ENCODE measurements around the gene UFD1. TPM values are rescaled to one million over a fixed set of nuclear protein-coding genes. Genes with fewer than 3 reads are reported as not detected.
"Not testable (repeated sequence)": the region's sequence is repeated elsewhere in the genome, so short reads cannot be mapped to it uniquely, and the experiment has no call there.

Gene UFD1
- total RNA-seq, 2 experiments from 2014 or later: 80.1 to 111 TPM

DNA sequence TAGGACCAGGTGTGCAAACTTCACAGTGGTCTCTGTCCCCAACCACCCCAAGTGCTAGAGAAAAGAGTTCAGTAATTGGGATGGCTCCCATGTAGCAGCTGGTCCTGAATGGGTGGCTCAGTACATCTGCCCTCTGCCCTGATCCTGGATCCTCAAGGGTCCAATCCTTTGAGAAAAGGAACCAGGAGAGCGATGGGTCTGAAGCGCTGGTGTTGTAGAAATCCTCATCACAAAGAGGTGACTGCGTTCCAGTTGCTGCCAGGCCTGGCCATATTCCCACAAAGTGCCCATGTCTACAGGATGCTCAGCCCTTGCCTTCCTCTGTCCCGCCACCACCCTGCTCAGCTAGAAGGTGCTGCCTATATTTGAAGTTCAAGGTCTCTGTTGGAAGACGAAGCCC, 25.3 kb downstream of the UFD1 start:
- Mint-ChIP-seq H3K27ac (no peak overlapping the region), H3K36me3 (peaks cover 31% of the 10 kb centered on the region)
- CTCF ChIA-PET: interaction anchor here (1.5 kb wide), 1 partner anchor 14 kb away, joined by 3 read pairs; no protein-coding TSS in a partner anchor

DNA sequence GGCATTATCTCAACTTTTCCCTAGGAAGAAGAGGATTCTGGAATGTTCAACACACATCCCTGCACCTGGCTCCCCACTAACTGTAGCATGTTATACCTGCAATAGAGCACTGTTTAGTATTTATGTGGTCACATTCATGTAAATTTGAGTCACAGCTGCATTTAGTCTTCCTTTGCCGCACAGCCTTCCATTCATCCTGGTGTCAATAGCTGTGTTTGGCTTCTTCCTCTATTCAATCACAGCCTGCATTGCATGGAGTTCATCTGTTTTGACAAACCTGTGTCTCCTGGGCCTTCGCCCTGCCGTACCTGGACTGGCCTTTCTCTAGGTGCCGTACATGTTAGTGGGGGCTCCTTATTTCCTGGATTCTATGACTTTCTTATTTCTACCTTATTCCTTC, 27.4 kb downstream of the UFD1 start:
- peaks cover 27% of the 10 kb centered on the region for H3K36me3 Mint-ChIP-seq
- CTCF ChIA-PET: interaction anchor here (0.9 to 1.9 kb wide), 5 partner anchors 21 to 307 kb away, joined by 3 to 5 read pairs (median 3); partner anchors contain the start of genes ESS2 and HIRA
- ATAC-seq (no peak), DNase-seq (no peak)
- H3K27ac Mint-ChIP-seq: no peak overlapping the region
- H3K27me3 Mint-ChIP-seq: no peaks in the 10 kb centered on the region
- peaks cover 21% of the 10 kb centered on the region for H3K4me1 Mint-ChIP-seq
- H3K4me3 Mint-ChIP-seq: no peak overlapping the region
- no peaks in the 10 kb centered on the region for H3K9me3 Mint-ChIP-seq (ENCODE audit: low read depth)

More for the DNA sequence above, 25.3 kb downstream of the UFD1 start:
- no peaks in the 10 kb centered on the region for H3K27me3 Mint-ChIP-seq
- no peak overlapping the region for H3K4me3 Mint-ChIP-seq
- DNase-seq (no peak), ATAC-seq (no peak)
- H3K4me1 Mint-ChIP-seq: peaks cover 10% of the 10 kb centered on the region
- H3K9me3 Mint-ChIP-seq (ENCODE audit: low read depth): no peaks in the 10 kb centered on the region

DNA sequence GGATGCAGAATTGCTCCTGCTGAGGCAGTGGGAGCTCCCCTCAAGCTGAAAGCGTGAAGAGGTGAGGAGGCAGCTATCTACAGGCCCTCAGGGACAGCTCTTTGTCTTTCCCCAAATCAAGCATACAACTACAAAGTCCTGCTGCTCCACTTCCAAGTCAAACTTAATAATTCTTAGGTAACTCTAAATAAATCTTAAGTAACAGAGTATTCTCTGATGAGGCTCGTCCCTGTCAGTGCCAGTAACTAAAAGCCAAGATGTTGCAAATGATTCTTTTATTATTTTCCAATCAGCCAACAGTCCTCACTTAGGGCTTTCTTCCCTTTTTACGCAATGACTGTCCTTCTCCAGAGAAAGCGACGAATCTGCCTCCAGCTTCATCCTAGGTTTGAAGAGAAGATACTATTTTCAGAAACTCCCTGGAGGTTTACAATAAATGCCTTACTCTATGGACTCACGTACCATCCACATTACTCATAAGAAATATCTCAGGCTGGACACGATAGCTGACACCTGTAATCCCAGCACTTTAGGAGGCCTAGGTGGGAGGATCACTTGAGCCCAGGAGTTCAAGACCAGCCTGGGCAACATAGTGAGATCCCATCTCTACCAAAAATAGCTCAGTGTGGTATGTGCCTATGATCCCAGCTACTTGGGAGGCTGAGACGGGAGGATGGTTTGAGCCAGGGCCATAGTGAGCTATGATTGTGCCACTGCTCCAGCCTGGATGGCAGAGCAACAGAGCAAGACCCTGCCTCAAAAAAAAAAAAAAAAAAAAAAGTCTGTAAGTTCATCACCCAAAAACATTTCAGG, 28.4 kb downstream of the UFD1 start:
- H3K27me3 Mint-ChIP-seq: no peaks in the 10 kb centered on the region
- H3K27ac Mint-ChIP-seq: no peak overlapping the region
- DNase-seq (no peak), ATAC-seq (no peak)
- no peaks in the 10 kb centered on the region for H3K9me3 Mint-ChIP-seq (ENCODE audit: low read depth)
- CTCF ChIA-PET: interaction anchor here (0.7 to 1.9 kb wide), 6 partner anchors 20 to 715 kb away, joined by 3 to 5 read pairs (median 3); partner anchors contain the start of genes ESS2 and HIRA
- H3K4me1 Mint-ChIP-seq: peaks cover 26% of the 10 kb centered on the region
- peaks cover 22% of the 10 kb centered on the region for H3K36me3 Mint-ChIP-seq
- H3K4me3 Mint-ChIP-seq: no peak overlapping the region

DNA sequence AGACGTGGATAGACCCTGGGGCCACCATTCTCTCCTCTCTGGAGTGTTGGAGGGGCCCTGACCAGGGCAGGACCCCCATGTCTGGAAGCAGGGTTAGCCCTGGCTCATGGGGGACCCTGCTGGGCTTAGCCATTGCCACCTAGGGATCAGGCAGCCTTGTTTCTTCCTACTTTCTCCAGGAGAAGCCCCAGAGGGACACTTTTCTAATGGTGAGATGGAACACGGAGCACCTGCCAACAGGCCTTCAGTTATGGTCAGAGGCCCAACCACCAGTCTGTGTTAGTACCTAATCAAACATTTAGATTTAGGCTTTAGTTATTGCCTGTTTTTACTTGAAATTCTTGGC, 29.6 kb downstream of the UFD1 start:
- peaks cover 18% of the 10 kb centered on the region for H3K36me3 Mint-ChIP-seq
- CTCF ChIA-PET: no interaction called here

DNA sequence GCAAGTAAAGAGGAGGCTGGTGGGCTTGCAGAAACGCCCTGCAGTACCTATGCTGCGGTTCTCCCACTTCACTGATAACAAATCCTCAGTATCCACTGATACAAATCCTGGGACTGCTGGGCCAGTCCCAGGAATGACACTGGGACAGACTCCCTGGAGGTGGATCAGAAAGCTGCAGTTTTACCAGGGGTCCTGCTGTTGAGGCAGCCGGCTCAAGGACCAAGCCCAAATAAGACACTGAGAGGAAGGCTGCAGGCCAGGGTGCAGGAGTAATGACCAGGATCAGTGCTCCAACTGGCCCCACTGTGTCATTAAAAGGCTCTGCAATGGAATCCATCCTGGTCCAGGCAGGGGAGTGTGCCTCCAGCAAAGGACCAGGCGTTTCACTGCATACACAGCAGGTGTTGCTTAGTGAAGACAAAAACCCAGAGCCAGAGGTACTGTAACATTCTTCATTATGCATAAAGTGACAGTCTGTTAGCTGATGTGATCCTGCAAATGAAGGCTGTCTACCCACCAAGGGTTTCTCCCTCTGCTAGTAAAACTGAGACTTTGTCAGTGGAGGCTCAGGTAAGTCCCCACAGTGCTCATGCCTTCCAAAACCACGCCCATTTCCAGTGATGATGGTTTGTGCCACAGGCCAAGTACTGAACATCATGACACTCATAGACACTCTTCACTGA, 30.1 kb downstream of the UFD1 start:
- peaks cover 33% of the 10 kb centered on the region for H3K4me1 Mint-ChIP-seq
- H3K27ac Mint-ChIP-seq: peak overlapping the region; percentile 95
- CTCF ChIA-PET: no interaction called here
- peak overlapping the region; percentile 91 for H3K4me3 Mint-ChIP-seq
- no peaks in the 10 kb centered on the region for H3K27me3 Mint-ChIP-seq
- no peak for ATAC-seq
- no peaks in the 10 kb centered on the region for H3K9me3 Mint-ChIP-seq (ENCODE audit: low read depth)
- H3K36me3 Mint-ChIP-seq: peaks cover 15% of the 10 kb centered on the region
- DNase-seq: peak; percentile 71

More for the DNA sequence above, 29.6 kb downstream of the UFD1 start:
- ATAC-seq: no peak
- Mint-ChIP-seq H3K9me3 (ENCODE audit: low read depth) (no peaks in the 10 kb centered on the region), H3K27me3 (no peaks in the 10 kb centered on the region), H3K27ac (peak overlapping the region; percentile 47), H3K4me1 (peaks cover 33% of the 10 kb centered on the region), H3K4me3 (no peak overlapping the region)
- no peak for DNase-seq

DNA sequence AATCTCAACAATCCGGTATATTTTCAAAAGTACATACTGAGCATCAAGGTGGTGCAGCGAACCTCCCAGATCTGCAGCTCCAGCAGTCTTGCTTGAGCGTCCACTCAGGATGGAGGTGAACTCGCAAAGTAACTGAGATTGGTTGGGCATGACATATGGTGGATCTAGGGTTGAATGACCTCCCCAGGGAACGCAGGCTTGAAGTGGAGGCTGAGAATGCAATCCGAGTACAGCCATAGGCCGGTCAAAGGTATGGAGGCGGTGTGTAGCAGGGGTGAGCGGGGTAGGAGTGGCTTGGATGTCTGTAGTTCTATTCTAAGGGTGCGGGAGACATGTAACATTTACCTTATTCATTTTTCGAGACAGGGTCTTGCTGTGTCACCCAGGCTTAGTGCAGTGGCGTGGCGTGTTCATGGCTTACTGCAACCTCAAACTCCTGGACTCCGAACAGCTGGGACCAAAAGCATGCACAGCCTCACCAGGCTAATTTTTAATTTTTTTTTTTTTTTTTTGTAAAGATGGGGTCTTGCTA, 30.9 kb downstream of the UFD1 start:
- Mint-ChIP-seq H3K4me3 (peak overlapping the region; percentile 91), H3K9me3 (ENCODE audit: low read depth) (no peaks in the 10 kb centered on the region), H3K4me1 (peaks cover 33% of the 10 kb centered on the region), H3K36me3 (peaks cover 14% of the 10 kb centered on the region), H3K27me3 (no peaks in the 10 kb centered on the region), H3K27ac (peak overlapping the region; percentile 95)
- peak; percentile 24 for ATAC-seq
- DNase-seq: peak; percentile 57
- CTCF ChIA-PET: interaction anchor here (0.7 to 1.6 kb wide), 3 partner anchors 9 to 32 kb away, joined by 3 to 5 read pairs (median 4); partner anchors contain the start of gene CDC45

DNA sequence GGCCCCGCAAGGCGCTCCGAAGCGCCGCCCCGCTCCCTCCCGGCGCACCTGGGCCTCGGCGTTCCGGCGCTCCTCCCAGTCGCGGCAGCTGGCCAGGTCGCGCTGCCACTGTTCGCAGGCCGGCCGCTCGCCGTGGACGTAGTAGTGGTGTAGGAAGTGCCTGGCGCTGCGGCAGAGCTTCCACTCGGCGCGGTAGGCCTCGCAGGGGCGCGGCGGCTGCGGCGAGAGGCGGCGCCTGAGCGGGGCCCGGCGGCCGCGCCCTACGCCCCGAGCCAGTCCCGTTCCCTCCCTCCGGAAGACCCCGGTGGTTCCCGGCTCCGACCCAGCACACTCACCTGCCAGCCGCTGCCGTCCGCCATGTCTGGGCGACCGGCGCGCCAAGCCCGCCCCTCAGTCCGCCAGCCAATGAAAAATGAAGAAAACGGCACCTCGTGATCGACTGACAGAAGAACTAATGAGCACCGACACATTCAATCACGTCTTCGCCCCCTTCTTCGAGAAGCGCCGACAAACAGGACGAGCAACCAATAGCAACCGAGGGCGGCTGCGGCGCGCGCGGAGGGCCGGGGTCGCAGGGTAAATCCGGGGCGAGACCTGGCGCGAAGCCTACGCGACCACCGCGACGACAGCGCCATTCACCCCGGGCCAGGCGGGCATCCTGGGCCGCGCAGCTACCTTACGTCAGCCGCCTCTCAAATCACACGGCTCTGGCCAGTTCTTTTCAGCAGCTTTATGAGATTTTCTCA, 31.5 kb downstream of the UFD1 start, which contains the start of gene C22orf39:
C22orf39 (minus strand) TSS at position 382 of the 746 bp plus-strand sequence; CDS start at position 359, 23 bp downstream.
- DNase-seq (peak; percentile 94), ATAC-seq (peak; percentile 95)
- no peaks in the 10 kb centered on the region for H3K9me3 Mint-ChIP-seq (ENCODE audit: low read depth)
- CTCF ChIA-PET: interaction anchor here (0.7 to 3.1 kb wide), 5 partner anchors 10 to 54 kb away, joined by 3 to 11 read pairs (median 4); partner anchors contain the start of gene CDC45
- H3K4me1 Mint-ChIP-seq: peaks cover 33% of the 10 kb centered on the region
- H3K4me3 Mint-ChIP-seq: peak within 1 kb of the TSS; percentile 91
- peak within 1 kb of the TSS; percentile 95 for H3K27ac Mint-ChIP-seq
- H3K36me3 Mint-ChIP-seq: peaks cover 17% of the 10 kb centered on the region
- H3K27me3 Mint-ChIP-seq: no peaks in the 10 kb centered on the region

DNA sequence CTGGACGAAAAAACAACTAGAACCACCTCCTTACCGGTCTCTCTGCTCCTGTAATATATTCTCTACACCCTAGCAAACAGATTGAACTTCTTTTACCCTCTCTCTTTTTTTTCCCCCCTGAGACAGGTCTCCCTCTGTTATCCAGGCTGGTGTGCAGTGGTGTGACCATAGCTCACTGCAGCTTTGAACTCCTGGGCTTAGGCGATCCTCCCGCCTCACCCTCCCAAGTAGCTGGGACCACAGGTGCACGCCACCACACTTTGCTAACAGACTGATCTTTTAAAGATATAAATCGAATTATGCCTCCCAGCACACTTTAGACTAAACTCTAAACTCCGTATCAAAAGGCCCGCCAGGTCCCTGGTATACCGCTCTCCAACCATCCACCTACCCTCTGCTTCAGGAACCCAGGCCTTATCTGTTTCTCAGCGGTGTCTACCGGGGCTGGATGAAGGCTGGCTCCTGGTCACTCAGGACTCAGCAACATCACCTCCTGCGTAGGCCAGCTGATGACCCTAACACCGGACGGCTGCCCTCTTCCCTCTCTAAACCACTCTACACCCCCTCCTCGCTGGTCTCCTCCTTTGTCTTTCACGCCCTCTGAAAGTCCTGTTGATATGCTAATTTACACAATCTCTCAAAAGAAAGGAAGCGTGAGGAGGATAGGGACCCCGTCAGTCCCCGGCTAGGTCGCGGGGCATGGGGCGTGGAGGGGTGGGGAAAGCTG, 32.2 kb downstream of the UFD1 start:
- Mint-ChIP-seq H3K4me3 (peak overlapping the region; percentile 91), H3K27me3 (no peaks in the 10 kb centered on the region), H3K36me3 (peaks cover 19% of the 10 kb centered on the region), H3K9me3 (ENCODE audit: low read depth) (no peaks in the 10 kb centered on the region), H3K4me1 (peaks cover 33% of the 10 kb centered on the region), H3K27ac (peak overlapping the region; percentile 80)
- CTCF ChIA-PET: interaction anchor here (0.7 to 3.1 kb wide), 5 partner anchors 10 to 268 kb away, joined by 4 to 11 read pairs (median 5); partner anchors contain the start of genes CDC45 and SLC25A1
- no peak for ATAC-seq
- no peak for DNase-seq

DNA sequence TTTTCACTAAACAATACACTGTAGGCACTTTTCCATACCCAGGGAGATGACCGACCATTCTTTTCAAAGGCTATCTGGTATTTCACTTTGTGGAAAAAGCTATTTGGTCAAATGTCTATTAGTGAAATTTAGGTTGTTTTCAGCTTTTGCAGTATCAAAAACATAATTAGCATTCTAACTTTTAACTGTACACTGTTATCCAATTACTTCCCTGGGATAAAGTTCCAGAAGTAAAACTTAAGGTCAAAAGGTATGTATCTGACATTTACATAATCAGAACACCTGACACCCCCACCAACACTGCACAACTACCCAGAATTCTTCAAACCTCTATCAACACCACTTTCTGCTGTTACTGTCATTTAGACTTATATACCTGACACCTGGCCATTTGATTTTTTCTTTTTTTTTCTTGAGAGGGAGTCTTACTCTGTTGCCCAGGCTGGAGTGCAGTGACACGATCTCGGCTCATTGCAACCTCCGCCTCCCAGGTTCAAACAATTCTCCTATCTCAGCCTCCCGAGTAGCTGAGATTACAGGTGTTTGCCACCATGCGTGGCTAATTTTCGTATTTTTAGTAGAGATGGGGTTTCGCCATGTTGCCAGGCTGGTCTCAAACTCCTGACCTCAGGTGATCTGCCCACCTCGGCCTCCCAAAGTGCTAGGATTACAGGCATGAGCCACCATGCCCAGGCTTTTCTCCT, 33.6 kb downstream of the UFD1 start:
- ATAC-seq; H3K27me3 Mint-ChIP-seq; H3K9me3 Mint-ChIP-seq (ENCODE audit: low read depth); DNase-seq: not testable (repeated sequence)
- CTCF ChIA-PET: interaction anchor here (1.2 to 3.1 kb wide), 4 partner anchors 12 to 301 kb away, joined by 6 to 11 read pairs (median 6); partner anchors contain the start of genes ESS2, HIRA, MRPL40 and SLC25A1
- peak overlapping the region; percentile 13 for H3K4me3 Mint-ChIP-seq
- H3K36me3 Mint-ChIP-seq: peaks cover 19% of the 10 kb centered on the region
- H3K4me1 Mint-ChIP-seq: peaks cover 33% of the 10 kb centered on the region
- H3K27ac Mint-ChIP-seq: peak overlapping the region; percentile 4

DNA sequence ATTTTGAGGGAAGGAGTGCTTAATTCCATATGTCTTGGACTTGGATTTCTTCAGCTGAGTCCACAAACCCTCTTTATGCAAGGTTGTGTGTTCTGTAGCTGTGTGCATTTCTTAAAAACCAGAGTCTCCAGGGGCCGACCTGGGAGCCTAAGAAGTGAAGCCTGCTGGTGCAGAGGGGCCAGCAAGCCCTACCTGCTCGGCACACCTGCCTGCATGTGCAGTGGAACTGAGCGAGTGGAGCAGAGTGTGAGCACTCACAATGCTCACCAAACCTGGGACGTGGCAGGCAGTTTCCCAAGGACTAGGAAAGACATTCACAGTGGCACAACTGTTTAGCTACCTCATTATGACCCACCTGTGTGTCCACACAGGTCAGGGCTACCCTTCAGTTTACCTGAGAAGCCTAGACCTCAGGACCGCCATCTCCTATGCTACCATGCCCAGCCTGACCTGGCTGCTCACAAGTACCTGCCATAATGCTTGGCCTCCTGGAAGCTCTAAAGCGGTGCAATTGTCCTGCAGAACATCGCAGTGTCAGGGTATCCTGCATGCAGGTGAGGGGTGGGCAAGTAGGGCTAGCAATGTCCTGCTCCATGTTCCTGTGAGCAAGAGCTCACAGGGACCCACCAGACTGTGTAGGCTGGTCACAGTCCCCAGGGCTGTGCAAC, 35.3 kb downstream of the UFD1 start:
- Mint-ChIP-seq H3K27ac (no peak overlapping the region), H3K36me3 (peaks cover 22% of the 10 kb centered on the region), H3K9me3 (ENCODE audit: low read depth) (no peaks in the 10 kb centered on the region), H3K4me3 (no peak overlapping the region), H3K27me3 (no peaks in the 10 kb centered on the region), H3K4me1 (peaks cover 23% of the 10 kb centered on the region)
- DNase-seq: no peak
- CTCF ChIA-PET: no interaction called here
- ATAC-seq: no peak

DNA sequence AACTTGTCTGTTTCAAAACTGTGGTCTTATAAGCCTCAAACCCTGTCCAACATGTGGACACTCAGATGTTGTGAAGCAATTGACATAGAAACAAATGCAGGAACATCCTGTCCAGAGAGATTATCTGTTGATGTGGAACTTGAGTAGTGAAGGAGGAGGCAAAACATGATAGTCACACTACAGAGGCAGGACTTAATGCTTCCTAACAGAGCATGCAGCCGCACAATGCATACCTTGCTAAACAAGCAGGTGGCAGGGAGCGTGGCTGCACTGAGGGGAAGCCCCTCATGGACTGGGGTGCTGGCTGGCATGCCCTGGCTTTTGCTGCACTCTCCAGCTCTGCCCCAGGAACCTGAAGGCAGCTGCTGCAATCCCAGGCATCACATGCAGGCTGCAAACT, 36.8 kb downstream of the UFD1 start:
- DNase-seq (no peak), ATAC-seq (no peak)
- peaks cover 21% of the 10 kb centered on the region for H3K36me3 Mint-ChIP-seq
- no peaks in the 10 kb centered on the region for H3K27me3 Mint-ChIP-seq
- peaks cover 16% of the 10 kb centered on the region for H3K4me1 Mint-ChIP-seq
- no peak overlapping the region for H3K27ac Mint-ChIP-seq
- H3K9me3 Mint-ChIP-seq (ENCODE audit: low read depth): no peaks in the 10 kb centered on the region
- CTCF ChIA-PET: no interaction called here
- H3K4me3 Mint-ChIP-seq: no peak overlapping the region

Measured in activated CD8-positive, alpha-beta memory T cell treated with anti-CD3 and anti-CD28 coated beads, Interleukin-2, amount 10 ng/mL, durations not matched to agents 7 days and 5 days (primary cell).